ENCODE measurements around the gene LSM14A. TPM values are rescaled to one million over a fixed set of nuclear protein-coding genes. Genes with fewer than 3 reads are reported as not detected.

The LSM14A gene
- total RNA-seq, 1 experiment from 2014 or later: 51.8 TPM

Other genes with a start within 250 kb of the LSM14A start
- 8.4 and 12.4 TPM in 2 replicates for gene GARRE1, start 82.0 kb downstream of the LSM14A start, total RNA-seq (2014; rRNA removed; shearing (Covaris generic))
- 175 and 224 TPM in 2 replicates for gene GPI, start 192.7 kb downstream of the LSM14A start, total RNA-seq (2014; rRNA removed; shearing (Covaris generic))
- gene PDCD2L, start 231.9 kb downstream of the LSM14A start, total RNA-seq (2014; rRNA removed; shearing (Covaris generic)): 24.4 and 24.6 TPM in 2 replicates